ENCODE results near the gene SYT12. TPM values are rescaled to one million over a fixed set of nuclear protein-coding genes. Genes with fewer than 3 reads are reported as not detected.
"Not testable (repeated sequence)": the region's sequence is repeated elsewhere in the genome, so short reads cannot be mapped to it uniquely, and the experiment has no call there.

The SYT12 gene
- total and polyA plus RNA-seq, 7 experiments from 2014 or later = not detected

GRCh38 chr11:66985508-66986177 lies 37.3 kb upstream of the SYT12 start:
- Histone ChIP-seq H3K27ac (ENCODE audit: low read depth, low read length) (no peak overlapping the region), H3K27me3 (ENCODE audit: control insufficient read depth in 2 of 2, insufficient read depth in 2 of 2, low read length in 2 of 2) (no peaks in the 10 kb centered on the region), H3K4me1 (ENCODE audit: control insufficient read depth in 2 of 2, insufficient read depth in 2 of 2, low read length in 2 of 2) (no peaks in the 10 kb centered on the region), H3K36me3 (ENCODE audit: control insufficient read depth in 2 of 3, insufficient read depth in 3 of 3, low read length in 3 of 3) (no peaks in the 10 kb centered on the region), H3K4me3 (ENCODE audit: low read length) (no peak overlapping the region), H3K9me3 (ENCODE audit: control insufficient read depth in 2 of 3, low read length in 3 of 3) (no peaks in the 10 kb centered on the region)
- H3K9me3 Mint-ChIP-seq = peaks cover 0 to 3% (median 0%) of the 10 kb centered on the region in 11 donors
- POLR2A ChIA-PET = no interaction called here
- H3K4me1 Mint-ChIP-seq = peaks cover 0 to 8% (median 3%) of the 10 kb centered on the region in 7 donors
- intact Hi-C loops (cut with micrococcal nuclease) = no loop called here
- H3K4me3 Mint-ChIP-seq = no peak overlapping the region
- CTCF ChIA-PET = no interaction called here
- DNase-seq (no peak), ATAC-seq (no peak)
- peaks cover 4 to 8% (median 5%) of the 10 kb centered on the region in 5 donors for H3K27me3 Mint-ChIP-seq
- H3K27ac Mint-ChIP-seq = peak overlapping the region in 1 of 9 donors; percentile 2
- peaks cover 0 to 3% (median 0%) of the 10 kb centered on the region in 5 donors for H3K36me3 Mint-ChIP-seq

- Histone ChIP-seq H3K4me1 (ENCODE audit: control insufficient read depth in 2 of 2, insufficient read depth in 2 of 2, low read length in 2 of 2) (no peaks in the 10 kb centered on the region), H3K27ac (ENCODE audit: low read depth, low read length) (no peak overlapping the region), H3K27me3 (ENCODE audit: control insufficient read depth in 2 of 2, insufficient read depth in 2 of 2, low read length in 2 of 2) (no peaks in the 10 kb centered on the region), H3K9me3 (ENCODE audit: control insufficient read depth in 2 of 3, low read length in 3 of 3) (no peaks in the 10 kb centered on the region), H3K36me3 (ENCODE audit: control insufficient read depth in 2 of 3, insufficient read depth in 3 of 3, low read length in 3 of 3) (no peaks in the 10 kb centered on the region), H3K4me3 (ENCODE audit: low read length) (no peak overlapping the region)
- CTCF ChIA-PET = no interaction called here
- H3K4me1 Mint-ChIP-seq = peaks cover 0 to 8% (median 3%) of the 10 kb centered on the region in 7 donors
- H3K9me3 Mint-ChIP-seq = peaks cover 0 to 3% (median 0%) of the 10 kb centered on the region in 11 donors
- intact Hi-C loops (cut with micrococcal nuclease) = no loop called here
- POLR2A ChIA-PET = no interaction called here
- peaks cover 4 to 8% (median 5%) of the 10 kb centered on the region in 5 donors for H3K27me3 Mint-ChIP-seq
- H3K36me3 Mint-ChIP-seq = peaks cover 0 to 3% (median 0%) of the 10 kb centered on the region in 5 donors
- no peak overlapping the region for H3K4me3 Mint-ChIP-seq
- no peak for DNase-seq
- peak overlapping the region in 1 of 9 donors; percentile 6 for H3K27ac Mint-ChIP-seq
- ATAC-seq = no peak
These were observed 36.8 kb upstream of the SYT12 start for GRCh38 chr11:66986178-66986545.

GRCh38 chr11:66987158-66987620 lies 35.7 kb upstream of the SYT12 start:
- peaks cover 0 to 3% (median 0%) of the 10 kb centered on the region in 11 donors for H3K9me3 Mint-ChIP-seq
- Histone ChIP-seq H3K4me1 (ENCODE audit: control insufficient read depth in 2 of 2, insufficient read depth in 2 of 2, low read length in 2 of 2) (no peaks in the 10 kb centered on the region), H3K27ac (ENCODE audit: low read depth, low read length) (no peak overlapping the region), H3K27me3 (ENCODE audit: control insufficient read depth in 2 of 2, insufficient read depth in 2 of 2, low read length in 2 of 2) (no peaks in the 10 kb centered on the region), H3K9me3 (ENCODE audit: control insufficient read depth in 2 of 3, low read length in 3 of 3) (no peaks in the 10 kb centered on the region), H3K36me3 (ENCODE audit: control insufficient read depth in 2 of 3, insufficient read depth in 3 of 3, low read length in 3 of 3) (no peaks in the 10 kb centered on the region), H3K4me3 (ENCODE audit: low read length) (no peak overlapping the region)
- no peak for DNase-seq
- ChIA-PET CTCF (no interaction called here), POLR2A (no interaction called here)
- intact Hi-C loops (cut with micrococcal nuclease) = no loop called here
- ATAC-seq = no peak
- H3K4me3 Mint-ChIP-seq = no peak overlapping the region
- H3K27me3 Mint-ChIP-seq = peaks cover 4 to 12% (median 7%) of the 10 kb centered on the region in 5 donors
- H3K27ac Mint-ChIP-seq = no peak overlapping the region
- H3K4me1 Mint-ChIP-seq = peaks cover 0 to 6% (median 2%) of the 10 kb centered on the region in 7 donors
- H3K36me3 Mint-ChIP-seq = peaks cover 0 to 3% (median 0%) of the 10 kb centered on the region in 5 donors

GRCh38 chr11:66987924-66988637 lies 34.9 kb upstream of the SYT12 start:
- CTCF ChIA-PET = interaction anchor here (0.7 kb wide), 1 partner anchor 50 kb away, joined by 3 read pairs; no protein-coding TSS in a partner anchor
- H3K27ac Mint-ChIP-seq = peak overlapping the region in 1 of 9 donors; percentile 62
- ATAC-seq = no peak

GRCh38 chr11:66988741-66989140 lies 34.2 kb upstream of the SYT12 start:
- H3K27me3 ChIP-seq (ENCODE audit: control insufficient read depth in 2 of 2, insufficient read depth in 2 of 2, low read length in 2 of 2); intact Hi-C loops (cut with micrococcal nuclease); H3K9me3 ChIP-seq (ENCODE audit: control insufficient read depth in 2 of 3, low read length in 3 of 3); DNase-seq; H3K4me3 Mint-ChIP-seq; H3K9me3 Mint-ChIP-seq; POLR2A ChIA-PET; H3K27ac ChIP-seq (ENCODE audit: low read depth, low read length); H3K4me1 ChIP-seq (ENCODE audit: control insufficient read depth in 2 of 2, insufficient read depth in 2 of 2, low read length in 2 of 2); ATAC-seq; H3K36me3 Mint-ChIP-seq; H3K4me1 Mint-ChIP-seq; H3K27me3 Mint-ChIP-seq; H3K27ac Mint-ChIP-seq; H3K4me3 ChIP-seq (ENCODE audit: low read length); H3K36me3 ChIP-seq (ENCODE audit: control insufficient read depth in 2 of 3, insufficient read depth in 3 of 3, low read length in 3 of 3): not testable (repeated sequence)
- CTCF ChIA-PET = interaction anchor here (0.6 to 0.7 kb wide), 2 partner anchors 49 to 603 kb away, joined by 3 read pairs; no protein-coding TSS in a partner anchor

More at GRCh38 chr11:66987924-66988637, 34.9 kb upstream of the SYT12 start:
- intact Hi-C loops (cut with micrococcal nuclease) = no loop called here
- no peak for DNase-seq
- H3K4me3 ChIP-seq (ENCODE audit: low read length) = no peak overlapping the region
- Mint-ChIP-seq H3K27me3 (peaks cover 3 to 10% (median 4%) of the 10 kb centered on the region in 5 donors), H3K9me3 (peaks cover 0 to 3% (median 0%) of the 10 kb centered on the region in 11 donors), H3K4me3 (no peak overlapping the region), H3K4me1 (peaks cover 0 to 3% (median 0%) of the 10 kb centered on the region in 7 donors), H3K36me3 (no peaks in the 10 kb centered on the region)
- H3K36me3 ChIP-seq (ENCODE audit: control insufficient read depth in 2 of 3, insufficient read depth in 3 of 3, low read length in 3 of 3) = no peaks in the 10 kb centered on the region
- H3K9me3 ChIP-seq (ENCODE audit: control insufficient read depth in 2 of 3, low read length in 3 of 3) = no peaks in the 10 kb centered on the region
- no peak overlapping the region for H3K27ac ChIP-seq (ENCODE audit: low read depth, low read length)
- no peaks in the 10 kb centered on the region for H3K4me1 ChIP-seq (ENCODE audit: control insufficient read depth in 2 of 2, insufficient read depth in 2 of 2, low read length in 2 of 2)
- H3K27me3 ChIP-seq (ENCODE audit: control insufficient read depth in 2 of 2, insufficient read depth in 2 of 2, low read length in 2 of 2) = no peaks in the 10 kb centered on the region
- POLR2A ChIA-PET = no interaction called here

- H3K9me3 Mint-ChIP-seq; H3K27me3 Mint-ChIP-seq; H3K4me3 Mint-ChIP-seq; DNase-seq; H3K36me3 ChIP-seq (ENCODE audit: control insufficient read depth in 2 of 3, insufficient read depth in 3 of 3, low read length in 3 of 3); H3K27me3 ChIP-seq (ENCODE audit: control insufficient read depth in 2 of 2, insufficient read depth in 2 of 2, low read length in 2 of 2); H3K4me3 ChIP-seq (ENCODE audit: low read length); H3K4me1 ChIP-seq (ENCODE audit: control insufficient read depth in 2 of 2, insufficient read depth in 2 of 2, low read length in 2 of 2); H3K36me3 Mint-ChIP-seq; POLR2A ChIA-PET; H3K4me1 Mint-ChIP-seq; intact Hi-C loops (cut with micrococcal nuclease); H3K27ac ChIP-seq (ENCODE audit: low read depth, low read length); ATAC-seq; H3K9me3 ChIP-seq (ENCODE audit: control insufficient read depth in 2 of 3, low read length in 3 of 3); H3K27ac Mint-ChIP-seq: not testable (repeated sequence)
- CTCF ChIA-PET = interaction anchor here (0.6 kb wide), 1 partner anchor 603 kb away, joined by 3 read pairs; no protein-coding TSS in a partner anchor
These were observed 33.6 kb upstream of the SYT12 start for GRCh38 chr11:66989360-66989759.

Data from naive thymus-derived CD4-positive, alpha-beta T cell (primary cell).